Measurements from ENCODE around the gene GXYLT1. TPM values are rescaled to one million over a fixed set of nuclear protein-coding genes. Genes with fewer than 3 reads are reported as not detected.

GXYLT1 gene
- total and polyA plus RNA-seq, 10 donors = 1.6 to 21.7 (median 12.5) TPM

- TF ChIP-seq POLR2AphosphoS5 (IDR thresholded peaks at IDR 0.05) (no peak), CTCF (IDR thresholded peaks at IDR 0.05 in 8 of 11, conservative IDR thresholded peaks at IDR 0.05 in 3 of 11) (no peak), POLR2A (IDR thresholded peaks at IDR 0.05) (no peak)
- no peak for DNase-seq
- intact Hi-C loops (cut with DNase I; ENCODE audit: low total_unique reads) = no loop called here
- H3K27ac ChIP-seq = no peak overlapping the region
- 28 to 44% (median 34%) methylated on average over 1 of the region's 1 CpG for WGBS, 5 donors
- H3K9me3 ChIP-seq = no peaks in the 10 kb centered on the region
- H3K4me3 ChIP-seq = no peak overlapping the region
- peaks cover 5 to 29% (median 17%) of the 10 kb centered on the region in 6 donors for H3K4me1 ChIP-seq
- no peaks in the 10 kb centered on the region for H3K36me3 ChIP-seq
- H3K27me3 ChIP-seq (replicated peaks in 1 of 7) = no peaks in the 10 kb centered on the region
These were observed 19.3 kb downstream of the GXYLT1 start for GRCh38 chr12:42125388-42125767.

- Histone ChIP-seq H3K27me3 (replicated peaks in 1 of 7) (no peaks in the 10 kb centered on the region), H3K36me3 (no peaks in the 10 kb centered on the region), H3K4me1 (peaks cover 5 to 24% (median 14%) of the 10 kb centered on the region in 6 donors), H3K4me3 (no peak overlapping the region), H3K9me3 (no peaks in the 10 kb centered on the region), H3K27ac (no peak overlapping the region)
- TF ChIP-seq POLR2A (IDR thresholded peaks at IDR 0.05) (no peak), CTCF (IDR thresholded peaks at IDR 0.05 in 8 of 11, conservative IDR thresholded peaks at IDR 0.05 in 3 of 11) (no peak), POLR2AphosphoS5 (IDR thresholded peaks at IDR 0.05) (no peak)
- 51 to 56% (median 53%) methylated on average over 5 of the region's 5 CpGs for WGBS, 5 donors
- intact Hi-C loops (cut with DNase I; ENCODE audit: low total_unique reads) = no loop called here
- no peak for DNase-seq
These were observed 19.8 kb downstream of the GXYLT1 start for GRCh38 chr12:42124764-42125387.

- peaks cover 0 to 4% (median under 1%) of the 10 kb centered on the region in 8 donors for H3K9me3 ChIP-seq
- no peak overlapping the region for H3K4me3 ChIP-seq
- peaks cover 0 to 27% (median 10%) of the 10 kb centered on the region in 6 donors for H3K36me3 ChIP-seq
- TF ChIP-seq POLR2A (IDR thresholded peaks at IDR 0.05) = no peak
- TF ChIP-seq CTCF (IDR thresholded peaks at IDR 0.05 in 8 of 11, conservative IDR thresholded peaks at IDR 0.05 in 3 of 11) = no peak
- no peak for TF ChIP-seq POLR2AphosphoS5 (IDR thresholded peaks at IDR 0.05)
- H3K4me1 ChIP-seq = no peaks in the 10 kb centered on the region
- intact Hi-C loops (cut with DNase I; ENCODE audit: low total_unique reads) = no loop called here
- no peaks in the 10 kb centered on the region for H3K27me3 ChIP-seq (replicated peaks in 1 of 7)
- no peak overlapping the region for H3K27ac ChIP-seq
- WGBS, 5 donors = 69 to 89% (median 78%) methylated on average over 2 of the region's 2 CpGs
- DNase-seq = no peak
These were observed 25.5 kb downstream of the GXYLT1 start for GRCh38 chr12:42119085-42119633.

- no peak overlapping the region for H3K27ac ChIP-seq
- no peak overlapping the region for H3K4me3 ChIP-seq
- 83 to 93% (median 88%) methylated on average over 5 of the region's 5 CpGs for WGBS, 5 donors
- no peak for DNase-seq
- no peaks in the 10 kb centered on the region for H3K4me1 ChIP-seq
- peaks cover 0 to 27% (median 10%) of the 10 kb centered on the region in 6 donors for H3K36me3 ChIP-seq
- TF ChIP-seq POLR2A (IDR thresholded peaks at IDR 0.05) (no peak), POLR2AphosphoS5 (IDR thresholded peaks at IDR 0.05) (no peak), CTCF (IDR thresholded peaks at IDR 0.05 in 8 of 11, conservative IDR thresholded peaks at IDR 0.05 in 3 of 11) (no peak)
- peaks cover 0 to 4% (median 1%) of the 10 kb centered on the region in 8 donors for H3K9me3 ChIP-seq
- intact Hi-C loops (cut with DNase I; ENCODE audit: low total_unique reads) = no loop called here
- H3K27me3 ChIP-seq (replicated peaks in 1 of 7) = no peaks in the 10 kb centered on the region
These were observed 26.4 kb downstream of the GXYLT1 start for GRCh38 chr12:42118136-42118879.

Measured in spleen (tissue), 11 donors.